Colonic mucosa (tissue), 4 donors: ENCODE measurements around the gene SLC25A46. TPM values are rescaled to one million over a fixed set of nuclear protein-coding genes. Genes with fewer than 3 reads are reported as not detected.

Experiments
- DNase-seq: peaks from one replicate; pipeline ENCODE4 v3.0.0-alpha.2; 2020
- H3K27ac ChIP-seq: fragments of 200-600 bp; one replicate; pipeline ENCODE4 v1.8.0; 2021
- H3K27me3 ChIP-seq: fragments of 200-600 bp; one replicate; pipeline ENCODE4 v1.8.0; 2021
- H3K36me3 ChIP-seq: fragments of 200-600 bp; one replicate; pipeline ENCODE4 v1.8.0; 2021
- H3K4me1 ChIP-seq: fragments of 200-600 bp; one replicate; pipeline ENCODE4 v1.8.0; 2021; ENCODE audit warnings: mild to moderate bottlenecking
- H3K4me3 ChIP-seq: fragments of 200-600 bp; one replicate; pipeline ENCODE4 v1.8.0; 2021
- H3K9ac ChIP-seq, 2 donors: one replicate each; pipeline ENCODE4 v1.7.0; 2013; ENCODE audit warnings: control low read depth in 2 of 2, low read depth in 2 of 2, low read length in 2 of 2
- H3K9me3 ChIP-seq: fragments of 200-600 bp; one replicate; pipeline ENCODE4 v1.8.0; 2021
- CTCF ChIP-seq: fragments of 200-600 bp; IDR thresholded peaks from one replicate; pipeline ENCODE4 v1.8.0; 2022; ENCODE audit warnings: antibody characterized with exemption, mild to moderate bottlenecking
- intact Hi-C: fragments of 100-400 bp; cut with DNase I; formaldehyde crosslinking; loops from one replicate; pipeline ENCODE4 v1.14.1; 2022
- total RNA-seq, 2 donors: library from RNA; stranded (reverse); fragmentation: NEBNext Ultra II Directional in 1 of 2; extraction: Animal tissue kit (Norgen Biotek cat#: 25700) in 1 of 2; gene quantifications; one replicate each; pipeline ENCODE4 v1.2.1, GENCODE V29; 2021
- donor health status: healthy.
- donor health status: DM: no; HTN: no; CAD: no.
- donor health status: DM: no; HTN: no; CAD: no.

Gene SLC25A46
- total RNA-seq, 2 donors from 2014 or later = 50.7 to 54.8 TPM

GRCh38 chr5:110809006-110809405 is 70.2 kb downstream of the SLC25A46 start:
- no peak for DNase-seq
- H3K27ac ChIP-seq = no peak overlapping the region
- no peaks in the 10 kb centered on the region for H3K4me1 ChIP-seq
- no peak overlapping the region for H3K4me3 ChIP-seq
- H3K27me3 ChIP-seq = no peaks in the 10 kb centered on the region
- intact Hi-C loops = no loop called here
- no peak for TF ChIP-seq CTCF
- no peaks in the 10 kb centered on the region for H3K9me3 ChIP-seq
- no peaks in the 10 kb centered on the region for H3K36me3 ChIP-seq
- H3K9ac ChIP-seq = no peak overlapping the region

Other genes starting within 250 kb of the SLC25A46 start
- 1 to 10 TPM; 1.8 to 2.1 TPM for gene TMEM232, start 12.3 kb upstream of the SLC25A46 start, total RNA-seq